HG03095 (cell line): ENCODE data around the gene RNF126.

Experiments
- ATAC-seq: cut with Tn5 transposase; IDR thresholded peaks from one replicate; pipeline ENCODE4 v1.9.1; 2021; ENCODE audit warnings: moderate library complexity; ENCODE audit not compliant: unreplicated experiment

RNF126 gene

GRCh38 chr19:648305-648704 is 14.7 kb downstream of the RNF126 start:
- ATAC-seq: no peak

GRCh38 chr19:647566-648284 is 15.3 kb downstream of the RNF126 start:
- ATAC-seq: no peak

GRCh38 chr19:646779-647565 is 16.0 kb downstream of the RNF126 start:
- ATAC-seq: no peak

- ATAC-seq: no peak
Measured at GRCh38 chr19:645912-646778, 16.9 kb downstream of the RNF126 start.

- ATAC-seq: no peak
Measured at GRCh38 chr19:644789-645188, 18.2 kb downstream of the RNF126 start.

GRCh38 chr19:644363-644762 is 18.7 kb downstream of the RNF126 start:
- ATAC-seq: no peak

- ATAC-seq: no peak
Measured at GRCh38 chr19:643736-644135, 19.3 kb downstream of the RNF126 start.

GRCh38 chr19:642767-643727 is 20.0 kb downstream of the RNF126 start:
- no peak for ATAC-seq

- ATAC-seq: no peak
Measured at GRCh38 chr19:641702-642101, 21.3 kb downstream of the RNF126 start.

GRCh38 chr19:640606-641189 is 22.3 kb downstream of the RNF126 start:
- ATAC-seq: no peak

GRCh38 chr19:640161-640558 is 22.9 kb downstream of the RNF126 start:
- ATAC-seq: no peak

- peak; percentile 44 for ATAC-seq
Measured at GRCh38 chr19:639253-640160, 23.5 kb downstream of the RNF126 start, which contains the start of gene FGF22. Gene FGF22 (plus strand): TSS chr19:639879. CDS start chr19:639926, 47 bp downstream.

- ATAC-seq: no peak
Measured at GRCh38 chr19:638906-639252, 24.1 kb downstream of the RNF126 start.

GRCh38 chr19:634975-635652 is 27.9 kb downstream of the RNF126 start:
- no peak for ATAC-seq

- ATAC-seq: no peak
Measured at GRCh38 chr19:633786-634639, 29.0 kb downstream of the RNF126 start.

- ATAC-seq: peak; percentile 51
Measured at GRCh38 chr19:633068-633785, 29.8 kb downstream of the RNF126 start, which contains the start of gene POLRMT. Gene POLRMT (minus strand): TSS chr19:633537. CDS start chr19:633512, 25 bp downstream.
